HG02885 (cell line): Measurements from ENCODE around the gene ACVR1B.
A peak's percentile ranks its signal among the peaks of the same experiment; 100 is the strongest.

ENCODE experiments used
- ATAC-seq: cut with Tn5 transposase; IDR thresholded peaks from one replicate; pipeline ENCODE4 v1.9.1; 2021; ENCODE audit warnings: mild to moderate bottlenecking; ENCODE audit not compliant: unreplicated experiment, poor library complexity

The ACVR1B gene

GRCh38 chr12:51915951-51916350, 35.5 kb upstream of the ACVR1B start:
- ATAC-seq: no peak

DNA sequence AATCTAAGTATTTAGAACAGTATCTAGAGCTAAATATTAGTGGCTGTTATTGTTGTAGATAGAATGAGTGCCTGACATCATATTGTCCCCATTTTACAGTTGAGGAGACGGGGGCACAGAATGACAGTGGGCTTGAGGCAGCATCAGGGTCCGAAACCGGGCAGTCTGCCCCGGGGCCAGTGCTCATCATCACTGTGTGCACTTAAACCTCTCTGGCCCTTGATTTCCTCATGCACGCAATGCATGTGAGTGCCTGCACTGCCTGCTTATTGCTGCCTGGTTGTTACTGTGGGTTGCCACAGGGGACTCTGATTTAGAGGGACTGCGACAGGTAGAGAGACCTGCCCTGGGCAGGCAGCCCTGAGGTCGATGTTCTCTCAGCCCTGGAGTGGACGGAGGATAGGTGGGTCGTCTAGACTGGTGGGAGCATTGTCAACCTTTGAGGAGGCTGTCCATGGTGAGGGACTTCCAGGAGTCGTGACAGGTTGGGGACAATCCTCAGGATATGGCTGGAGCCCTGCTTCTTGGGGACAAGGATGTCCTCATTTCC, 34.4 kb upstream of the ACVR1B start:
- no peak for ATAC-seq

DNA sequence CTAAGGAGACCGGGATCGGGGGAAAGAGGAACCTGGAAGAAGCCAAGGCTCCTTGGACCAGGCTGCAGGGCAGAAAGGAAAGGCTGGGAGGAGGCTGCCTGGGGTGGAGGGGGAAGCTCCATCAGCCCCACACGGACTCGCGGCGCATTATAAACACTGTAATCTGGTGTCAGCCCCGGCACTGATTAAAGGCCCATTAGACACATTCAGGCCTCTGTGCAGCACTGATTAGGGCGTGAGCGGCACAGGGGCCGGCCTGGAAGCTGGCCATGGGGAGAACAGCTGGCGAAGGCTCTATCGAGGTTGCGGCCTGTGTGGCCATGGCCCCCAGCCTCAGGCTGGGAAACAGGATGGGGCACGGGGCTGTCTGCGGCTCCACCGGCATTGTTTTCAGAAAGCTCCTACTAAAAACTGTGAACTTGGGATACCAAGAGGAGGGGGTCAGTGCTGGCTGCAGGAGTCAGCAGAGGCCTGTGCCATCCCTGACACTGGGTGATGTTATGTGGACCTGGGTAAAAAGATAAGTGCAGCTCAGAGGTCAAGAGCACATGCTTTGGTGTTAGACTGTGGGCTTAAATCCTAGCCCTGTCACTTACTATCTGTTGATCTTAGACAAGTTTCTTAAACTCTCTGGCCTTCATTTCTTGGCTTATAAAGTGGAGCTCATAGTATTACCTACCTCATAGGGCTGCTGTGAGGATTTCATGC, 33.6 kb upstream of the ACVR1B start:
- no peak for ATAC-seq

GRCh38 chr12:51920046-51920445, 31.5 kb upstream of the ACVR1B start:
- no peak for ATAC-seq

DNA sequence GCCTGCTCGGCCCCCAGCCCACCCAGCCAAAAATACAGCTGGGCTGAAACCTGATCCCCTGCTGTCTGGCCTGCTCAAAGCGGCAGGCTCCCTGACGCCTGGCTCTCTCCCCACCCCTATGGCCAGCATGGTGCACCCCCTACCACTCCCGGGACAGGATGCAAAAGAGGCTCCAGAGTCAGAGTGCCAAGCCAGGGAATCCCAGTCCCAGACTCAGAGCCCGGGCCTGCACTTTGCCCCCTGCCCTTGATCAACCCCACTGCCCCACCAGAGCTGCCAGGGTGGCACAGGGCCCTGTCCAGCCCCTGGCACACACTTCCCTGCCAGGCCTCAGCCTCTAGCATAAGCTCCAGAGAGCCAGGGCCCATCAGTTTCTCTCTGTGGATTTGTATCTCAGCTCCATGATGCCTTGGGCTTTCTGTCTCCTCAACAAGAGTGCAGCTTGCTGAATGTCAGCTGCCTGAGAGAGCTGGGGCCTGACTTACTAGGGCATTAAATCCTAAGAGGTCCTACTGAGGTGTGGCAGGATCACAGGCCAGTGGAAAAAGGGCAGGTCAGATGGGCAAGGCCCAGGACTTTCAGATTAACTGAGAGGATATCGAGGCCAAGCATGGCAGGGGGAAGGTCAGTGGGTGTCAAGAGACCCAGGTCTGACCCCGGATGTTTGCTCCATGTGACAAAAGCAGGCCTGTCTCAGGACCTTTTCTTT, 30.3 kb upstream of the ACVR1B start:
- ATAC-seq: no peak

DNA sequence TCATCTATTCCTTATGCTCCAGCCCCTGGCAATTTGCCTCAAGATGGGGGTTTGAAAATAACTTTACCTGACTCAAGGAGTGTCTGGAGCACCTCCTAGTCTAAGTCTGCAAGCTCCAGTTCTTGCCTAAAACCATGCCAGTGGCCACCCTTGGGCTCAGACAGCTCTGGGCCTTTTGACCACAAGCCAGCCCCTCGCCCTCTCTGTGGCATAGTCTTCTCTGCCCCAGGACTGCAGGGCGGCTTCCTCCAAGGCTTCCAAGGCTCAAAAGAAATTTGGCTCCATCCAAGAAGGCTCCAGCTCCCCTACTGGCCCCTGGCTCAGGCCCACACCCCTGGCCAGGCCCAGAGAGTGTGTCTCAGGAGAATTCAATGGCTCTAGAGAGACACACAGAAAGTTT, 29.4 kb upstream of the ACVR1B start:
- no peak for ATAC-seq

GRCh38 chr12:51922762-51923505, 28.6 kb upstream of the ACVR1B start:
- no peak for ATAC-seq

DNA sequence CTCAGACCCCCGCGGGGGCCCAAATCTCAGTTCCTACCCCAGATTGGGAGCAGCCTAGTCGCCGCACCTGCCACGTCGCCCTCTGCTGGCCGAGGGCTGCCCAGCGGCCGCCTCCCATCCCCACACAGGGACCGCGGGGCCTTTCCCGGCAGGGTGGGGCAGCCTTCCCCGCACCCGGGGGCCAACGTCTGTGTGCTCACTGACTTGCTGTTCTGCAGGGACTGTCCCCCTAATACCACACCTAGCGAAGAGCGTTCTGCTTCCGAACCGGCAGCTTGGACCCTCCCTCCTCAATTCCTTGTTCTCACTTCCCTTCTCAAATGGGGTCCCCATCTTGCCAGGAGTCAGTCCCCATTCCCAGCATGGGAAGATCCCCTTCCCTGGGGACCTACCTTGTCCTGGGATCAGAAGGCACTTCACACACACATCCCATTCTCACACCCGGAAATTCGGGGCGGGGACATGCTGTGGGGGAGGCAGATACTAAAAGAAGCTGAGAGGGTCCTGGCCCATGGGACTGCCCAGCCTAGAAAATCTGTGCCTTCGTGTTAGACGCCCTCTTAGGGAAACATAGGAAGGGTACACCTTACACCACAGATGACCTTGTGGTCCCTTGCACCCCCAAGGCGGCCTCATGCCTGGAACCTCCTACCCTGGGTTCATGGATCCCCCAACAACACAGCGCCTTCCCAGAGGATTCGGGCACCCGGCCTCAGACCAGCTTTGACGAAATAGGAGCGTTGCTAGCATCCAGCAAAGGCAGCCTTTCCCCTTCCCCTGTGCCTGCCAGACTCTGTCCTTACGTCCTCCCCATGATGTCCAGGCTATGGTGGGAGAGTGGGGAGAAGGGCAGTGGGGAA, 27.8 kb upstream of the ACVR1B start:
- no peak for ATAC-seq

- ATAC-seq: peak; percentile 48
These were observed 26.8 kb upstream of the ACVR1B start for GRCh38 chr12:51924551-51925319.

- ATAC-seq: peak; percentile 13
These were observed 26.0 kb upstream of the ACVR1B start for GRCh38 chr12:51925346-51926063.

GRCh38 chr12:51926064-51926632, 25.4 kb upstream of the ACVR1B start:
- no peak for ATAC-seq

DNA sequence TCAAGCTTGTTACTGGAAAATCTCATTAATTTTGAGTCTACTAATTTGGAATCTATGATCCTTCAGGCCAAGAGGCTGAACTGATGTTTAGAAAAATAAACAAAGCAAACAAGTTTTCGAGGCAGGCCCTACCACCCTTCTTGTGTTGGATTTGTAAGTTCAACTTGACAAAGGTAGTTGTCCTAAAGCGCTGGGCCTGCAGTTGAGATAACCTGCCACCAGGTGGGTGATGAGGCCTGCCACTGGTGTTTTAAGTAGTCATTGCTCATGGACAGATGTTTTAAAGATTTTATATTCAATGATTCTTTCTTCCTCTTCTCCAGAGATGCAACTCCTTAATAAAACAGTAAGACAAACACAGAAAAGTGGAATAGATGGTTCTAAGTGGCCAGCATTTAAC, 24.8 kb upstream of the ACVR1B start:
- peak; percentile 34 for ATAC-seq

DNA sequence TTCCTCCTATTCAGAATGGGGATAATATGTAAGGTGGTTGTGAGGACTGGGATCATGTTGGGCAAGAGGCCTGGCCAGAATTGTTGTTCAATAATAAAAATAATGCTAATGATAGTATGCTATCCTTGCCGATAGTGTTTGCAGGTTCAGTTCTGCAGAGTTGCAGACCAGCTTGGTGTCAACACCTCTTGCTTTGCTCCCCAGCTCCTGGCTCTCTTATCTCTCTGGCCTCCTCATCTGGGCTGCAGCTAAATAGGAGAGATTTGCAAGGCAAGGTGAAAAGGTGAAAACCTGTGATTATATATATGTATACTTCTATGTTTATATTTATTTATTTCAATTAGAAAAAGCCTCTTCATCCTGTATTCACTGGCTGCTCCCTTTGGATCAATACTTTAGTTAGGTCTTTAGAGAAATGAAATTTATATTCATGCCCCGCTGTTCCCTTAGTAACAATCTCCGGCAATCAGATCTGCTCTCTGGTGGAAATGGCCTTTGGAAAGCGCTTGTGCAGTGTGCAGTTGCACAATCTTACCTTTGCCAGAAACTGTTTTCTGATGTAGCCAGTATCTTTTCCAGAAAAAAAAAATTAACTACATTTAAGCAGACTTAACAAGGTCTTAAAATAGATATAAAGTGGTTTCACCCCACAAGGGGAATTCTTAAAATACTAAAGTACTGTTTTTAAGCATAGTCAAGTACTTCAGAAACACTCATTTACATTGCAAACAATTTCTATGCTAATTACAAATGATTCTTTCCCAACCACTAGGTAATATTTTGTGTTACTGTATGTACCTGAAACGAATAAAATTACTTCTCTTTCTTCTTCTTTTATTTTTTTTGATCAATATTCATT, 19.1 kb upstream of the ACVR1B start:
- no peak for ATAC-seq

DNA sequence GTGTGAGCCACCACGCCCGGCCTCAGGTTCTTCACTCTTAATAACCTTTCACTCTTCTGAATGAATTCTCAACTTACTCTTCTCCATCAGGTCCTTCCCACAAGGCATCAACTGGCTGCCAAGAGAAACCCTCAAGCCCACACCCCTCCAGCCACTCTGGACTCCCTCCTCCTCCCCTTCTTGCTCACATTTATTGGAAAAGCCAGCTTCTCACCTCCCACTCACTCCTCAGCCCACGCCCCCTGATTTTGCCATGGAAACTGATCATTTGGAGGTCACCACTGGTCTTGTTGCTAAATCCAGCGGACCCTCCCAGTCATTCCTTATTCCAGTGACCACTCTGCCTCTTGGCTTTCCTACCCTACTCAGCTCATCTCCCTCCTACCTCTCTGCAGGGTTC, 17.4 kb upstream of the ACVR1B start:
- no peak for ATAC-seq

GRCh38 chr12:51937926-51938325, 13.6 kb upstream of the ACVR1B start:
- ATAC-seq: no peak

DNA sequence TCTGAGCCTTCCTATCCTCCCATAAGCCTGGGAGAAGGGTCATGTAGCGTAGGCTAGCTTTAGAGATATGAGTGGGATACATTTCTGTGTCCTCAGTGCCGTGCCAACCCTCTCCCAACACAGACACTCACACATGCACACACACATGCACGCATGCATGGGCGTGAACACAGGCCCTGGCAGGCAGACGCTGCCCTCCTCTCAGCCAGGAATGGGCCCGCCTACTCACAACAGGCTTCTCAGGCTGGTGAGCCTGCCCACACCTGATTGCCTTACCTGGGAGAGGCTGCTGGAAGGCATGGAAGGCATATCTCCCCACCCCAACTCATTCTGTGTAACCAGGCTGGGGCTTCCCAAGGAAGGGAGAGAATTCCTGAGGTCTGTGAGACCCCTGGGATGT, 12.8 kb upstream of the ACVR1B start:
- no peak for ATAC-seq

- ATAC-seq: no peak
These were observed 10.4 kb upstream of the ACVR1B start for GRCh38 chr12:51941011-51941581.
